ENCODE measurements around the gene SLC18A3.

Gene SLC18A3

GRCh38 chr10:49612513-49613164 lies 2.5 kb downstream of the SLC18A3 start:
- no peak for DNase-seq

GRCh38 chr10:49613165-49613881 lies 3.2 kb downstream of the SLC18A3 start:
- DNase-seq: no peak

- no peak for DNase-seq
Observed at GRCh38 chr10:49613882-49614241, 3.8 kb downstream of the SLC18A3 start, which contains the start of gene CHAT. CHAT (plus strand) TSS chr10:49614037; CDS start chr10:49614190, 153 bp downstream.

GRCh38 chr10:49614242-49615198 lies 4.4 kb downstream of the SLC18A3 start:
- no peak for DNase-seq

- DNase-seq: no peak
Observed at GRCh38 chr10:49615213-49615612, 5.1 kb downstream of the SLC18A3 start.

GRCh38 chr10:49615721-49616120 lies 5.6 kb downstream of the SLC18A3 start:
- no peak for DNase-seq

GRCh38 chr10:49616421-49617101 lies 6.5 kb downstream of the SLC18A3 start:
- no peak for DNase-seq

GRCh38 chr10:49617121-49618020 lies 7.3 kb downstream of the SLC18A3 start:
- DNase-seq: no peak

GRCh38 chr10:49618821-49619220 lies 8.7 kb downstream of the SLC18A3 start:
- no peak for DNase-seq

- DNase-seq: no peak
Observed at GRCh38 chr10:49619613-49620012, 9.5 kb downstream of the SLC18A3 start.

- no peak for DNase-seq
Observed at GRCh38 chr10:49620286-49620810, 10.2 kb downstream of the SLC18A3 start.

- no peak for DNase-seq
Observed at GRCh38 chr10:49620841-49621378, 10.8 kb downstream of the SLC18A3 start.

GRCh38 chr10:49621561-49621960 lies 11.5 kb downstream of the SLC18A3 start:
- DNase-seq: no peak

GRCh38 chr10:49622426-49623425 lies 12.6 kb downstream of the SLC18A3 start:
- DNase-seq: no peak

GRCh38 chr10:49624629-49625028 lies 14.5 kb downstream of the SLC18A3 start:
- DNase-seq: no peak

GRCh38 chr10:49625411-49625810 lies 15.3 kb downstream of the SLC18A3 start:
- DNase-seq: no peak

GRCh38 chr10:49627038-49627437 lies 16.9 kb downstream of the SLC18A3 start:
- DNase-seq: no peak

GRCh38 chr10:49627644-49628247 lies 17.6 kb downstream of the SLC18A3 start:
- DNase-seq: no peak

GRCh38 chr10:49628599-49628998 lies 18.5 kb downstream of the SLC18A3 start:
- no peak for DNase-seq

All from NCI-H2107 (cell line).